GM10266 (cell line): ENCODE data around the gene IL1F10.

Experiments
- DNase-seq: peaks from one replicate; pipeline ENCODE4 v3.0.0; 2012; ENCODE audit errors: extremely low spot score
- TF ChIP-seq, protein P1 (sequence below): IDR thresholded peaks from 2 replicates; pipeline ENCODE4 v1.5.1; 2012; ENCODE audit warnings: mild to moderate bottlenecking, low read depth; ENCODE audit not compliant: control insufficient read depth, insufficient read depth; ENCODE audit errors: missing control alignments

IL1F10 gene, protein sequence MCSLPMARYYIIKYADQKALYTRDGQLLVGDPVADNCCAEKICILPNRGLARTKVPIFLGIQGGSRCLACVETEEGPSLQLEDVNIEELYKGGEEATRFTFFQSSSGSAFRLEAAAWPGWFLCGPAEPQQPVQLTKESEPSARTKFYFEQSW

GRCh38 chr2:113067681-113068080, at the start of gene IL1F10:
IL1F10 (plus strand) TSS chr2:113067970; CDS start chr2:113072739, 4,769 bp downstream.
- no peak for DNase-seq
- TF ChIP-seq, protein P1, sequence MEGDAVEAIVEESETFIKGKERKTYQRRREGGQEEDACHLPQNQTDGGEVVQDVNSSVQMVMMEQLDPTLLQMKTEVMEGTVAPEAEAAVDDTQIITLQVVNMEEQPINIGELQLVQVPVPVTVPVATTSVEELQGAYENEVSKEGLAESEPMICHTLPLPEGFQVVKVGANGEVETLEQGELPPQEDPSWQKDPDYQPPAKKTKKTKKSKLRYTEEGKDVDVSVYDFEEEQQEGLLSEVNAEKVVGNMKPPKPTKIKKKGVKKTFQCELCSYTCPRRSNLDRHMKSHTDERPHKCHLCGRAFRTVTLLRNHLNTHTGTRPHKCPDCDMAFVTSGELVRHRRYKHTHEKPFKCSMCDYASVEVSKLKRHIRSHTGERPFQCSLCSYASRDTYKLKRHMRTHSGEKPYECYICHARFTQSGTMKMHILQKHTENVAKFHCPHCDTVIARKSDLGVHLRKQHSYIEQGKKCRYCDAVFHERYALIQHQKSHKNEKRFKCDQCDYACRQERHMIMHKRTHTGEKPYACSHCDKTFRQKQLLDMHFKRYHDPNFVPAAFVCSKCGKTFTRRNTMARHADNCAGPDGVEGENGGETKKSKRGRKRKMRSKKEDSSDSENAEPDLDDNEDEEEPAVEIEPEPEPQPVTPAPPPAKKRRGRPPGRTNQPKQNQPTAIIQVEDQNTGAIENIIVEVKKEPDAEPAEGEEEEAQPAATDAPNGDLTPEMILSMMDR: no peak

GRCh38 chr2:113018509-113018908, 49.3 kb upstream of the IL1F10 start:
- TF ChIP-seq, protein P1: no peak
- no peak for DNase-seq

GRCh38 chr2:113021312-113021711, 46.5 kb upstream of the IL1F10 start:
- TF ChIP-seq, protein P1: no peak
- DNase-seq: no peak

GRCh38 chr2:113024764-113025163, 43.0 kb upstream of the IL1F10 start:
- TF ChIP-seq, protein P1: no peak
- no peak for DNase-seq

DNA sequence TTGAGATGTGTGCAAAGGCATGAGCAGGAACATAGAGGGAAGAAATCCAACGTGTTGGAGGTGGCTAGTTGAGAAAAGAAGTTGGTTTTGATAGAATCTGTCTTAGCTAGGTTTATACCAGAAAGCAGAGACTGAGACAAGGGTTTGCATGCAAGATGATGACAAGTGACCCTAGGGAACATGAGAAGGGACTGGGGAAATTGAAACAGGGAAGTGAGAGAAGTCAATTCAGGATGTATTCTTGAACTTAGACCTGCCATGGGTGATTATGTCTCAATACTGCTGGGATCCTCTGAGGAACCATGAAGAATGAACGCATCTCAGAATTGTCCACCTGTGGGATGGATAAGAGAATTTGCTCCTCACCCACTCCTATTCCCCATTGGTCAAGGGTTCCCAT, 42.0 kb upstream of the IL1F10 start:
- TF ChIP-seq, protein P1: no peak
- no peak for DNase-seq

DNA sequence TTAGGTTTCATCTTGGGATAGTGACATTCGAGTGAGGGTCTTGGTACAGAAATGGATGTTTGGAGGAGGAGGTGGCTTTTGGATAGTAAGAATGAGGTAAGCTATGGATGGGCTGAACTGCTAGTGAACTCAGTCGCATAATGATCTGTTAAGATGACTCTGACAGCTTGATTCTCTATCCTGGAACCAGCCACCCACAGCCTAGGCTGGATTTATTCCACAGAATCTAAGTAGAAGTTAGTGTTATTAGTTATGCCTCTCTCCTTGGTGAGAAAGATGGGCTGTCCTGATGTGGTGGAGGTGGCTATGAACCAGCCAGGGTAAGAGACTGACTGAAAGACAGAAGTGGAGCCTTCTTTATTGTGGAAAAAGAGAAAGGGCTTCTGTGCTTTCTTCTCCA, 40.1 kb upstream of the IL1F10 start:
- TF ChIP-seq, protein P1: no peak
- no peak for DNase-seq

DNA sequence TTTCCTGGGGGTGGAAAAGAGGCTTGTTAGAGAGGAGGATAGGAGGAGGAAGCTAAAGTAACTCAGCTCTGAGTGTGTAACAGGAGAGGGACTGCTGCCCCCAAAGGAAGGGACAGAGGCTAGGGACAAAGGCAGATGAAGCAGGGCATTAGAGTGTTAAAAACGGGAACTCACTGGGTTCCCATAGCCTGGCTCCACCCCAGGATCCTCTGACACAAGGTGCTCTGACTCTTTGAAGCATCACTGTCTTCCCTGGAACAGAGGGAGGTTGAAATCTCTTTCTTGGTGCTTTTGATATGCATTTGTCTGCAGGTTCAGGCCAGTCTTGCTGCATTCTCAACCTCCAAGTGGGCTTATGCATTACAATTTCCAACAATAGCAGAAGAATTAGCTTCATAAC, 39.7 kb upstream of the IL1F10 start:
- TF ChIP-seq, protein P1: no peak
- DNase-seq: no peak
